ENCODE results near the gene PRDX2.

The PRDX2 gene

DNA sequence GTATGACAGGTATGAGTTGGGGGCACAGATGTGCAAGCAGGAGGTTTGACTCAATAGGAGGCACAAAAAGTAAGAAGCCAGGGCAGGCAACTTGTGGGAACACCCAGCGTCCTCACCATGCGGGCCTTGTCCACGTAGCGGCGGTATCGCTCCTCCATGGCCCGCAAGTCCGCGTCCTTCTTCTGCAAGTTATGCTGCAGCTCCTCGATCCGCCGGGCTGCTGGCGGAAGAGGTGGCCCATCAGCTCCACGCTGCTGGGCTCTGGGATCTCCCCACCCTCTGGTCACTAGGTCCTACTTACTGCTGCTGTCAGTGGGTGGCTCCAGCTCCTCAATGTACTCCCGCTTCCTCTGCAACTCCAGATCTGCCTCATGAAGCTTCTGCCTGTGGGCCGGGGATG, 36.9 kb downstream of the PRDX2 start:
- no peak for ATAC-seq
- TF ChIP-seq ZC3H10 (CRISPR knock-in tag; IDR thresholded peaks at IDR 0.05) (no peak), RARB (CRISPR knock-in tag; IDR thresholded peaks at IDR 0.05) (no peak), ZNF70 (CRISPR knock-in tag; IDR thresholded peaks at IDR 0.05) (no peak), TOX (CRISPR knock-in tag; IDR thresholded peaks at IDR 0.05; ENCODE audit: borderline replicate concordance) (no peak), ARNTL (CRISPR knock-in tag; IDR thresholded peaks at IDR 0.05; ENCODE audit: borderline replicate concordance, low read depth) (no peak), CSDC2 (CRISPR knock-in tag; IDR thresholded peaks at IDR 0.05) (no peak), ZFP3 (CRISPR knock-in tag; IDR thresholded peaks at IDR 0.05) (no peak), ZNF565 (CRISPR knock-in tag; conservative IDR thresholded peaks at IDR 0.05; ENCODE audit: low read depth) (no peak), ISL1 (CRISPR knock-in tag; IDR thresholded peaks at IDR 0.05) (no peak), SNAI2 (CRISPR knock-in tag; IDR thresholded peaks at IDR 0.05) (no peak), ESRRG (CRISPR knock-in tag; IDR thresholded peaks at IDR 0.05) (no peak), OSR1 (CRISPR knock-in tag; IDR thresholded peaks at IDR 0.05) (no peak), GLIS3 (CRISPR knock-in tag; IDR thresholded peaks at IDR 0.05) (no peak)
- TF ChIP-seq, protein P1, sequence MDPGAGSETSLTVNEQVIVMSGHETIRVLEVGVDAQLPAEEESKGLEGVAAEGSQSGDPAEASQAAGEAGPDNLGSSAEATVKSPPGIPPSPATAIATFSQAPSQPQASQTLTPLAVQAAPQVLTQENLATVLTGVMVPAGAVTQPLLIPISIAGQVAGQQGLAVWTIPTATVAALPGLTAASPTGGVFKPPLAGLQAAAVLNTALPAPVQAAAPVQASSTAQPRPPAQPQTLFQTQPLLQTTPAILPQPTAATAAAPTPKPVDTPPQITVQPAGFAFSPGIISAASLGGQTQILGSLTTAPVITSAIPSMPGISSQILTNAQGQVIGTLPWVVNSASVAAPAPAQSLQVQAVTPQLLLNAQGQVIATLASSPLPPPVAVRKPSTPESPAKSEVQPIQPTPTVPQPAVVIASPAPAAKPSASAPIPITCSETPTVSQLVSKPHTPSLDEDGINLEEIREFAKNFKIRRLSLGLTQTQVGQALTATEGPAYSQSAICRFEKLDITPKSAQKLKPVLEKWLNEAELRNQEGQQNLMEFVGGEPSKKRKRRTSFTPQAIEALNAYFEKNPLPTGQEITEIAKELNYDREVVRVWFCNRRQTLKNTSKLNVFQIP (CRISPR knock-in tag; IDR thresholded peaks at IDR 0.05; ENCODE audit: borderline replicate concordance, low read depth) = no peak
- TF ChIP-seq, protein P2, sequence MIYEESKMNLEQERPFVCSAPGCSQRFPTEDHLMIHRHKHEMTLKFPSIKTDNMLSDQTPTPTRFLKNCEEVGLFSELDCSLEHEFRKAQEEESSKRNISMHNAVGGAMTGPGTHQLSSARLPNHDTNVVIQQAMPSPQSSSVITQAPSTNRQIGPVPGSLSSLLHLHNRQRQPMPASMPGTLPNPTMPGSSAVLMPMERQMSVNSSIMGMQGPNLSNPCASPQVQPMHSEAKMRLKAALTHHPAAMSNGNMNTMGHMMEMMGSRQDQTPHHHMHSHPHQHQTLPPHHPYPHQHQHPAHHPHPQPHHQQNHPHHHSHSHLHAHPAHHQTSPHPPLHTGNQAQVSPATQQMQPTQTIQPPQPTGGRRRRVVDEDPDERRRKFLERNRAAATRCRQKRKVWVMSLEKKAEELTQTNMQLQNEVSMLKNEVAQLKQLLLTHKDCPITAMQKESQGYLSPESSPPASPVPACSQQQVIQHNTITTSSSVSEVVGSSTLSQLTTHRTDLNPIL (CRISPR knock-in tag; IDR thresholded peaks at IDR 0.05; ENCODE audit: low read depth) = no peak
- TF ChIP-seq, protein P3, sequence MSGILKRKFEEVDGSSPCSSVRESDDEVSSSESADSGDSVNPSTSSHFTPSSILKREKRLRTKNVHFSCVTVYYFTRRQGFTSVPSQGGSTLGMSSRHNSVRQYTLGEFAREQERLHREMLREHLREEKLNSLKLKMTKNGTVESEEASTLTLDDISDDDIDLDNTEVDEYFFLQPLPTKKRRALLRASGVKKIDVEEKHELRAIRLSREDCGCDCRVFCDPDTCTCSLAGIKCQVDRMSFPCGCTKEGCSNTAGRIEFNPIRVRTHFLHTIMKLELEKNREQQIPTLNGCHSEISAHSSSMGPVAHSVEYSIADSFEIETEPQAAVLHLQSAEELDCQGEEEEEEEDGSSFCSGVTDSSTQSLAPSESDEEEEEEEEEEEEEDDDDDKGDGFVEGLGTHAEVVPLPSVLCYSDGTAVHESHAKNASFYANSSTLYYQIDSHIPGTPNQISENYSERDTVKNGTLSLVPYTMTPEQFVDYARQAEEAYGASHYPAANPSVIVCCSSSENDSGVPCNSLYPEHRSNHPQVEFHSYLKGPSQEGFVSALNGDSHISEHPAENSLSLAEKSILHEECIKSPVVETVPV (CRISPR knock-in tag; IDR thresholded peaks at IDR 0.05) = no peak
- TF ChIP-seq, protein P4, sequence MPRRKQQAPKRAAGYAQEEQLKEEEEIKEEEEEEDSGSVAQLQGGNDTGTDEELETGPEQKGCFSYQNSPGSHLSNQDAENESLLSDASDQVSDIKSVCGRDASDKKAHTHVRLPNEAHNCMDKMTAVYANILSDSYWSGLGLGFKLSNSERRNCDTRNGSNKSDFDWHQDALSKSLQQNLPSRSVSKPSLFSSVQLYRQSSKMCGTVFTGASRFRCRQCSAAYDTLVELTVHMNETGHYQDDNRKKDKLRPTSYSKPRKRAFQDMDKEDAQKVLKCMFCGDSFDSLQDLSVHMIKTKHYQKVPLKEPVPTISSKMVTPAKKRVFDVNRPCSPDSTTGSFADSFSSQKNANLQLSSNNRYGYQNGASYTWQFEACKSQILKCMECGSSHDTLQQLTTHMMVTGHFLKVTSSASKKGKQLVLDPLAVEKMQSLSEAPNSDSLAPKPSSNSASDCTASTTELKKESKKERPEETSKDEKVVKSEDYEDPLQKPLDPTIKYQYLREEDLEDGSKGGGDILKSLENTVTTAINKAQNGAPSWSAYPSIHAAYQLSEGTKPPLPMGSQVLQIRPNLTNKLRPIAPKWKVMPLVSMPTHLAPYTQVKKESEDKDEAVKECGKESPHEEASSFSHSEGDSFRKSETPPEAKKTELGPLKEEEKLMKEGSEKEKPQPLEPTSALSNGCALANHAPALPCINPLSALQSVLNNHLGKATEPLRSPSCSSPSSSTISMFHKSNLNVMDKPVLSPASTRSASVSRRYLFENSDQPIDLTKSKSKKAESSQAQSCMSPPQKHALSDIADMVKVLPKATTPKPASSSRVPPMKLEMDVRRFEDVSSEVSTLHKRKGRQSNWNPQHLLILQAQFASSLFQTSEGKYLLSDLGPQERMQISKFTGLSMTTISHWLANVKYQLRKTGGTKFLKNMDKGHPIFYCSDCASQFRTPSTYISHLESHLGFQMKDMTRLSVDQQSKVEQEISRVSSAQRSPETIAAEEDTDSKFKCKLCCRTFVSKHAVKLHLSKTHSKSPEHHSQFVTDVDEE (CRISPR knock-in tag; IDR thresholded peaks at IDR 0.05) = no peak

DNA sequence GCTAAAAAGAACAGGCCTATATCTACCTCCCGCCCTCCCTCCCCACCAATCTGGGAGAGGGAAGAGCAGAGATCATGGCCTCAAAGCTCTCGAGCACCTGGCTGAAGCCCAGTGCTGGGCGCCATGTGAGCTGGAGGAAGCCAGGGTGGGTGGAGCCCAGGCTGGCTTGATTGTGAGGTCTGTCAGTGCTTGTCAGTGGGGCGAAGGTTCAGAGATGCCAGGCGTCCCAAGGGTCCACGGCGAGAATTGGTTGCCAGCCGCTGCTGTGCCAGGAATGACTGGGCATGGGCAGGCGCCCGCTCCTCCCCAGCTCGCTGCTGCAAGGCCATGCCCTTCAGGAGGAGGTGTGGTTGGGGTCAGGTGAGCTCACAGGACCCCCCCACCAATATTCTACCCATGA, 38.5 kb downstream of the PRDX2 start:
- ATAC-seq = no peak
- TF ChIP-seq, protein P1 (CRISPR knock-in tag; IDR thresholded peaks at IDR 0.05; ENCODE audit: borderline replicate concordance, low read depth) = no peak
- no peak for TF ChIP-seq ARNTL (CRISPR knock-in tag; IDR thresholded peaks at IDR 0.05; ENCODE audit: borderline replicate concordance, low read depth)
- TF ChIP-seq TCF4 (CRISPR knock-in tag; IDR thresholded peaks at IDR 0.05; ENCODE audit: borderline replicate concordance) = no peak
- TF ChIP-seq, protein P5, sequence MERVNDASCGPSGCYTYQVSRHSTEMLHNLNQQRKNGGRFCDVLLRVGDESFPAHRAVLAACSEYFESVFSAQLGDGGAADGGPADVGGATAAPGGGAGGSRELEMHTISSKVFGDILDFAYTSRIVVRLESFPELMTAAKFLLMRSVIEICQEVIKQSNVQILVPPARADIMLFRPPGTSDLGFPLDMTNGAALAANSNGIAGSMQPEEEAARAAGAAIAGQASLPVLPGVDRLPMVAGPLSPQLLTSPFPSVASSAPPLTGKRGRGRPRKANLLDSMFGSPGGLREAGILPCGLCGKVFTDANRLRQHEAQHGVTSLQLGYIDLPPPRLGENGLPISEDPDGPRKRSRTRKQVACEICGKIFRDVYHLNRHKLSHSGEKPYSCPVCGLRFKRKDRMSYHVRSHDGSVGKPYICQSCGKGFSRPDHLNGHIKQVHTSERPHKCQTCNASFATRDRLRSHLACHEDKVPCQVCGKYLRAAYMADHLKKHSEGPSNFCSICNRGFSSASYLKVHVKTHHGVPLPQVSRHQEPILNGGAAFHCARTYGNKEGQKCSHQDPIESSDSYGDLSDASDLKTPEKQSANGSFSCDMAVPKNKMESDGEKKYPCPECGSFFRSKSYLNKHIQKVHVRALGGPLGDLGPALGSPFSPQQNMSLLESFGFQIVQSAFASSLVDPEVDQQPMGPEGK (CRISPR knock-in tag; IDR thresholded peaks at IDR 0.05; ENCODE audit: borderline replicate concordance) = no peak
- TF ChIP-seq CSDC2 (CRISPR knock-in tag; IDR thresholded peaks at IDR 0.05) = no peak

DNA sequence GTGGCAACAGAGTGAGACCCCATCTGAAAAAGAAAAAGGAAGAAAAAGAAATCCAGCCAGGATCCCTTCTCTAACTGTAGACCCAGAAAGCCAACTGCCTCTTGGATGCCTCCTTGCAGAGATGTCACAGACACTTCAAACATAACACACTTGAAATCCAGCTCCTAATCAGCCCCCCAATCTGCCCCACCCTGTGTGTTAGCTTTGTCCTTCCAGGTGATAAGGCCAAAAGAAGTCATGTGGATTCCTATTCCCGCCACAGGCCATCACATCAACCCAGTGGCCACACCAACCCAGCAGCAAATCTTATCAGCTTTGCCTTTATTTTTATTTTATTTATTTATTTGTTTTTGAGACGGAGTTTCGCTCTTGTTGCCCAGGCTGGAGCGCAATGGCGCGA, 41.9 kb downstream of the PRDX2 start:
- ATAC-seq = no peak
- TF ChIP-seq PPARA (CRISPR knock-in tag; IDR thresholded peaks at IDR 0.05; ENCODE audit: borderline replicate concordance) = no peak
- TF ChIP-seq RARB (CRISPR knock-in tag; IDR thresholded peaks at IDR 0.05) = no peak
- TF ChIP-seq, protein P1 (CRISPR knock-in tag; IDR thresholded peaks at IDR 0.05; ENCODE audit: borderline replicate concordance, low read depth) = no peak
- no peak for TF ChIP-seq TOX (CRISPR knock-in tag; IDR thresholded peaks at IDR 0.05; ENCODE audit: borderline replicate concordance)
- TF ChIP-seq ARNTL (CRISPR knock-in tag; IDR thresholded peaks at IDR 0.05; ENCODE audit: borderline replicate concordance, low read depth) = no peak
- no peak for TF ChIP-seq ZC3H10 (CRISPR knock-in tag; IDR thresholded peaks at IDR 0.05)
- TF ChIP-seq, protein P3 (CRISPR knock-in tag; IDR thresholded peaks at IDR 0.05) = no peak
- TF ChIP-seq ZNF8 (CRISPR knock-in tag; IDR thresholded peaks at IDR 0.05) = no peak
- no peak for TF ChIP-seq OSR1 (CRISPR knock-in tag; IDR thresholded peaks at IDR 0.05)
- TF ChIP-seq BACH2 (CRISPR knock-in tag; IDR thresholded peaks at IDR 0.05; ENCODE audit: borderline replicate concordance) = no peak
- TF ChIP-seq GLIS3 (CRISPR knock-in tag; IDR thresholded peaks at IDR 0.05) = no peak
- no peak for TF ChIP-seq ZFP30 (CRISPR knock-in tag; IDR thresholded peaks at IDR 0.05)

All from SK-N-SH treated with all-trans-retinoic acid at 6 μM for 48 hours (cell line).